Renal cortical epithelial cell (primary cell): ENCODE results near the gene FHOD3. TPM values are rescaled to one million over a fixed set of nuclear protein-coding genes. Genes with fewer than 3 reads are reported as not detected.

ENCODE experiments used
- DNase-seq: peaks from one replicate; pipeline ENCODE4 v3.0.0-alpha.2; 2011; ENCODE audit warnings: low read depth
- total RNA-seq: library from RNA; depleted of rRNA; stranded (reverse); fragments of >200 nt; gene quantifications from 2 replicates; pipeline ENCODE4 v1.2.3, GENCODE V29; 2014

Gene FHOD3
- total RNA-seq, 1 donor from 2014 or later, result 117 TPM

- no peak for DNase-seq
Measured at GRCh38 chr18:36661999-36662398, 364.5 kb downstream of the FHOD3 start.

- no peak for DNase-seq
Measured at GRCh38 chr18:36663312-36663711, 365.8 kb downstream of the FHOD3 start.

- no peak for DNase-seq
Measured at GRCh38 chr18:36665952-36666351, 368.4 kb downstream of the FHOD3 start.

- DNase-seq, result no peak
Measured at GRCh38 chr18:36667811-36668210, 370.3 kb downstream of the FHOD3 start.

- DNase-seq, result no peak
Measured at GRCh38 chr18:36668349-36668748, 370.8 kb downstream of the FHOD3 start.

GRCh38 chr18:36672437-36673344 is 375.2 kb downstream of the FHOD3 start:
- peak; percentile 30 for DNase-seq

- no peak for DNase-seq
Measured at GRCh38 chr18:36673452-36673851, 375.9 kb downstream of the FHOD3 start.

- DNase-seq, result no peak
Measured at GRCh38 chr18:36675076-36675475, 377.6 kb downstream of the FHOD3 start.

- DNase-seq, result no peak
Measured at GRCh38 chr18:36675542-36675941, 378.0 kb downstream of the FHOD3 start.

GRCh38 chr18:36676629-36677028 is 379.1 kb downstream of the FHOD3 start:
- no peak for DNase-seq

- DNase-seq, result no peak
Measured at GRCh38 chr18:36680042-36680441, 382.5 kb downstream of the FHOD3 start.

GRCh38 chr18:36685580-36685979 is 388.1 kb downstream of the FHOD3 start:
- no peak for DNase-seq

GRCh38 chr18:36688020-36688965 is 390.8 kb downstream of the FHOD3 start:
- peak; percentile 62 for DNase-seq

GRCh38 chr18:36692371-36692770 is 394.9 kb downstream of the FHOD3 start:
- DNase-seq, result no peak

- no peak for DNase-seq
Measured at GRCh38 chr18:36692921-36693332, 395.4 kb downstream of the FHOD3 start.

GRCh38 chr18:36693931-36694620 is 396.6 kb downstream of the FHOD3 start:
- DNase-seq, result no peak

- DNase-seq, result no peak
Measured at GRCh38 chr18:36695806-36696205, 398.3 kb downstream of the FHOD3 start.

GRCh38 chr18:36697905-36698304 is 400.4 kb downstream of the FHOD3 start:
- peak; percentile 92 for DNase-seq

GRCh38 chr18:36700955-36701354 is 403.4 kb downstream of the FHOD3 start:
- DNase-seq, result peak; percentile 10

GRCh38 chr18:36702401-36703013 is 405.0 kb downstream of the FHOD3 start:
- no peak for DNase-seq

- no peak for DNase-seq
Measured at GRCh38 chr18:36704156-36704555, 406.6 kb downstream of the FHOD3 start.
